Upper lobe of right lung (tissue), 1 donor: ENCODE data around the gene CHCHD3. TPM values are rescaled to one million over a fixed set of nuclear protein-coding genes. Genes with fewer than 3 reads are reported as not detected.
"Not testable (repeated sequence)": the region's sequence is repeated elsewhere in the genome, so short reads cannot be mapped to it uniquely, and the experiment has no call there.

ENCODE experiments used
- ATAC-seq: fragments of 200-7000 bp; cut with Tn5 transposase; one replicate; pipeline ENCODE4 v1.9.1; 2020; ENCODE audit warnings: mild to moderate bottlenecking, moderate library complexity
- DNase-seq: peaks from one replicate; pipeline ENCODE4 v3.0.0-alpha.2; 2020
- H3K27ac ChIP-seq: fragments of 200-600 bp; one replicate; pipeline ENCODE4 v1.8.0; 2022
- H3K27me3 ChIP-seq: fragments of 200-600 bp; one replicate; pipeline ENCODE4 v1.8.0; 2022; ENCODE audit warnings: mild to moderate bottlenecking
- H3K36me3 ChIP-seq: fragments of 200-600 bp; one replicate; pipeline ENCODE4 v1.8.0; 2022
- H3K4me1 ChIP-seq: fragments of 200-600 bp; one replicate; pipeline ENCODE4 v1.8.0; 2022
- H3K4me3 ChIP-seq: fragments of 200-600 bp; one replicate; pipeline ENCODE4 v1.8.0; 2022; ENCODE audit warnings: mild to moderate bottlenecking
- H3K9me3 ChIP-seq: fragments of 200-600 bp; one replicate; pipeline ENCODE4 v1.8.0; 2022
- intact Hi-C: fragments of 100-400 bp; cut with DNase I; formaldehyde crosslinking; loops from one replicate; pipeline ENCODE4 v1.11.0; 2022
- total RNA-seq: library from RNA; stranded (reverse); fragmentation: NEBNext Ultra II Directional; extraction: Animal tissue kit (Norgen Biotek cat#: 25700); gene quantifications from one replicate; pipeline ENCODE4 v1.2.1, GENCODE V29; 2021
- TF ChIP-seq, protein P1 (sequence below): fragments of 200-600 bp; IDR thresholded peaks from one replicate; pipeline ENCODE4 v1.8.0; 2022; ENCODE audit warnings: antibody characterized with exemption
- donor health status: DM: no; HTN: yes; CAD: no; lungs with severe emphysema.

CHCHD3 gene
- total RNA-seq, 1 donor from 2014 or later: 43.0 TPM

DNA sequence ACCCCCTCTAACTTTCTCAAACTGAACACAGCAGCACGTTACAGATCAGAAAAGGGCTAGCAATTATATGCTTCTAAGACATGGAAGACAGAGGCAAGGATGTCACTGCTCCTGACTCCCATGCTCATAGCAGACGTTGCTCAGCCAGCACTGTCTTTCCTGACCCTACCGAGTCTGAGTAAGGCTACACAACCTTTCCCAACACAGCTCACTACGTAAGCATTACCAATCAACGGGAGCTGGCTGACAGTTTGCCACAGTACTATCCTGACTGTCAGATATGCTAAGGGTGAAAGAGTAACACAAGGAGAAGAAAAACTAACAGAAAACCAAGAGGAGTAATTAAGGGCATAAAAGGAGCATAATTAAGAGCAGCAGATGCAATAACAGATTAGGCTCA, 171.2 kb downstream of the CHCHD3 start:
- Histone ChIP-seq H3K4me3 (no peak overlapping the region), H3K27me3 (no peaks in the 10 kb centered on the region), H3K27ac (no peak overlapping the region), H3K9me3 (no peaks in the 10 kb centered on the region), H3K4me1 (no peaks in the 10 kb centered on the region), H3K36me3 (no peaks in the 10 kb centered on the region)
- intact Hi-C loops: no loop called here
- TF ChIP-seq, protein P1, sequence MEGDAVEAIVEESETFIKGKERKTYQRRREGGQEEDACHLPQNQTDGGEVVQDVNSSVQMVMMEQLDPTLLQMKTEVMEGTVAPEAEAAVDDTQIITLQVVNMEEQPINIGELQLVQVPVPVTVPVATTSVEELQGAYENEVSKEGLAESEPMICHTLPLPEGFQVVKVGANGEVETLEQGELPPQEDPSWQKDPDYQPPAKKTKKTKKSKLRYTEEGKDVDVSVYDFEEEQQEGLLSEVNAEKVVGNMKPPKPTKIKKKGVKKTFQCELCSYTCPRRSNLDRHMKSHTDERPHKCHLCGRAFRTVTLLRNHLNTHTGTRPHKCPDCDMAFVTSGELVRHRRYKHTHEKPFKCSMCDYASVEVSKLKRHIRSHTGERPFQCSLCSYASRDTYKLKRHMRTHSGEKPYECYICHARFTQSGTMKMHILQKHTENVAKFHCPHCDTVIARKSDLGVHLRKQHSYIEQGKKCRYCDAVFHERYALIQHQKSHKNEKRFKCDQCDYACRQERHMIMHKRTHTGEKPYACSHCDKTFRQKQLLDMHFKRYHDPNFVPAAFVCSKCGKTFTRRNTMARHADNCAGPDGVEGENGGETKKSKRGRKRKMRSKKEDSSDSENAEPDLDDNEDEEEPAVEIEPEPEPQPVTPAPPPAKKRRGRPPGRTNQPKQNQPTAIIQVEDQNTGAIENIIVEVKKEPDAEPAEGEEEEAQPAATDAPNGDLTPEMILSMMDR: no peak
- DNase-seq: no peak
- no peak for ATAC-seq

DNA sequence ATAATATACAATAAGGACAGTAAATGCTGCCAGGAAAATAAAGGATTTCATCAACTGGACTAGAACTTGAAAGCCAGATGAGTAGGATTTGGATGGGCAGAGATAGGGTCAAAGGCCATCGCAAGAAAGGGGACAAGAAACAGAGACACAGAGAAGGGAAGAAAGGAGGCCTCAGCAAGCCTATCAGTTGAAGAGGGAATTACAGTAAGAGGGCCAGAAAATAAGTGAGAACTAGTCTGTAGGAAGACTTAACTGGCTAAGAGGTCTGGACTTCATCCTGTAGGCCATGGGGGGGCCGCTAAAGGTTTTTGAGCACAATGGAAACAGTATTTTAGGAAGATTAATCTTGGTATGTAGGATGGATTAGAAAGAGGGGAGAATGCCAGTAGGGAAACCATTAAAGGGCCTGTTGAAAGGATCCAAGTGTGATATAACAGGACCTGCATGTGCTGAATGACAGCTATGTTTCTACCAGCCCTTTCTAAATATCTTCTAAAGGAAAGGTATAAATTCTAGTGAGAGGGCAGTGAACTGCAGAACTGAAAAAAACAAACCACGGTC, 174.4 kb downstream of the CHCHD3 start:
- Histone ChIP-seq H3K4me3 (no peak overlapping the region), H3K27me3 (no peaks in the 10 kb centered on the region), H3K4me1 (no peaks in the 10 kb centered on the region), H3K36me3 (no peaks in the 10 kb centered on the region), H3K9me3 (no peaks in the 10 kb centered on the region), H3K27ac (no peak overlapping the region)
- DNase-seq (no peak), ATAC-seq (no peak)
- TF ChIP-seq, protein P1: no peak
- intact Hi-C loops: no loop called here

DNA sequence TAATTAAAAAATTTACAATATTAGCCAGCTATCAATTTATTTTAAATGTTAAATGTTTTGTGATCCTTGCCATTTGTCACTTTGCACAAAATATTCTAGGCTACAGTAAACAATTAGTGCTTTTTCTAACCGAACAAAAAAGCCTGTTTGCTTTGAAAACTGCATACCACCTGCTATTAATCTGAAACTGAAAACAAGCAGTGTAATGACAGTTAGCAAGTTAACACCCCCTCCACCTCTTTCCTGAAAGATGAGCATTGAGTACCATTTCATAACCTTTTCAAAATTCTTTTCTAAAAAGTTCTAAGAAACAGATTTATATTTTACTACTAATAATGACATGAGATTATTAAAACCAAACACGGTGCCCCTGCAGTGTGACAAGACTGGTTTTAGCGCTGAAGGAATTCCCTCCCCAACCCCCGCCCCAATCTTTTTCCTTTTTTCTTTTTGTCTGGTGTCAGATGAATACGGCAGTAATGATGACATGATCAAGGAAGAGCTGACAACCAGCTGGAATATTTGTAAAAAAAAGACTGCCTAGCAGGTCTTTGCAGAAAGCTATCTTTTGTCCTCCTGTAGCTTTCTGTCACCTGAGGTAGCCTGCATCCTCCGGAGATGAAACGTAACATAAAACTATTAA, 175.6 kb downstream of the CHCHD3 start:
- intact Hi-C loops: no loop called here
- H3K27ac ChIP-seq: no peak overlapping the region
- ATAC-seq (no peak), DNase-seq (no peak)
- H3K4me3 ChIP-seq: no peak overlapping the region
- H3K4me1 ChIP-seq: no peaks in the 10 kb centered on the region
- H3K9me3 ChIP-seq: no peaks in the 10 kb centered on the region
- TF ChIP-seq, protein P1: no peak
- H3K27me3 ChIP-seq: no peaks in the 10 kb centered on the region
- H3K36me3 ChIP-seq: no peaks in the 10 kb centered on the region

DNA sequence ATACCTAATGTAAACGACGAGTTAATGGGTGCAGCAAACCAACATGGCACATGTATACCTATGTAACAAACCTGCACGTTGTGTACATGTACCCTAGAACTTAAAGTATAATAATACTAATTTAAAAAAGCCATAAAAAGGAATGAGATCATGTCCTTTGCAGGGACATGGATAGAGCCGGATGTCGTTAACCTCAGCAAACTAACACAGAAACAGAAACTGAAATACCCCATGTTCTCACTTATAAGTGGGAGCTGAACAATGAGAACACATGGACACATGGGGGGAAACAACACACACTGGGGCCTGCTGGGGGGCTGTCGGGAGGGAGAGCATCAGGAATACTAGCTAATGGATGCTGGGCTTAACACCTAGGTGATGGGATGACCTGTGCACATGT, 176.8 kb downstream of the CHCHD3 start:
- H3K27ac ChIP-seq, H3K4me3 ChIP-seq, H3K27me3 ChIP-seq, intact Hi-C loops, H3K9me3 ChIP-seq, H3K4me1 ChIP-seq, ATAC-seq, DNase-seq, H3K36me3 ChIP-seq: not testable (repeated sequence)

DNA sequence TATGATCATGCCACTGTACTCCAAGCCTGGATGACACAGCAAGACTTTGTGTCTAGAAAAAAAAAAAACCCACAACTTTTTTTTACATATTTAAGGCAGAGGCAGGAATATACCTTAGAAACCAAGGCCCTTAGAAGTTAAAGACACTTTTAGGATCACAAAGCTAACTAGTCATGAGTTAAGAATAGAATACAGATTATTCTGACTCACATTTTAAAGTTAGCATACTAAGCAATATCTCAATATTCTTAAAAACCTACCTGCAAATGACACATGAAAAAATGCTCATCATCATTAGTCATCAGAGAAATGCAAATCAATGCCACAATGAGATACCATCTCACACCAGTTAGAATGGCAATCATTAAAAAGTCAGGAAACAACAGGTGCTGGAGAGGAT, 177.7 kb downstream of the CHCHD3 start:
- Histone ChIP-seq H3K36me3 (no peaks in the 10 kb centered on the region), H3K27me3 (no peaks in the 10 kb centered on the region), H3K27ac (no peak overlapping the region), H3K4me3 (no peak overlapping the region), H3K4me1 (no peaks in the 10 kb centered on the region), H3K9me3 (no peaks in the 10 kb centered on the region)
- ATAC-seq (no peak), DNase-seq (no peak)
- TF ChIP-seq, protein P1: no peak
- intact Hi-C loops: no loop called here

DNA sequence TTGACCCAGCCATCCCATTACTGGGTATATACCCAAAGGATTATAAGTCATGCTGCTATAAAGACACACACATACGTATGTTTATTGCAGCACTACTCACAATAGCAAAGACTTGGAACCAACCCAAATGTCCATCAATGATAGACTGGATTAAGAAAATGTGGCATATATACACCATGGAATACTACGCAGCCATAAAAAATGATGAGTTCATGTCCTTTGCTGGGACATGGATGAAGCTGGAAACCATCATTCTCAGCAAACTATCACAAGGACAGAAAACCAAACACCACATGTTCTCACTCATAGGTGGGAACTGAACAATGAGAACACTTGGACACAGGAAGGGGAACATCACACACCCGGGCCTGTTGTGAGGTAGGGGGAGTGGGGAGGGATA, 179.6 kb downstream of the CHCHD3 start:
- intact Hi-C loops: not testable (repeated sequence)

DNA sequence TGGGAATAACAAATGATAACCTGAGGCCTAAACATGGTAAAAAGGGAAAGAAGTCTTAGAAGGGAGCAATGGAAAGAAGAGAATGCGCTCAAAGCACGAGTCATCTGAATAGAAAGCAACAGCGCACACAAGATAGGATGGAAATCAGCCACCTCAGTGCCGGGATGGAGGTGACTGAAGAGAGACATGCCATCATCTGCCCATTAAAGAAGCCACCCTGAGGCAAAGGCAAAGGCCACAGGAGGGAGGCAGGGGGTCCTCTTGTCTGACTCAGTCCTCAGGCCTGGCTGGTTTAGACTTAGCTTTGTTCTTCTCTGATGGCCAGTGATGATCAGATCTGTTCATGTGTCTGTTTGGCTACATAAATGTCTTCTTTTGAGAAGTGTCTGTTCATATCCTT, 180.6 kb downstream of the CHCHD3 start:
- H3K4me3 ChIP-seq: no peak overlapping the region
- no peaks in the 10 kb centered on the region for H3K4me1 ChIP-seq
- intact Hi-C loops: no loop called here
- no peaks in the 10 kb centered on the region for H3K27me3 ChIP-seq
- no peak for ATAC-seq
- no peak for DNase-seq
- H3K9me3 ChIP-seq: no peaks in the 10 kb centered on the region
- TF ChIP-seq, protein P1: no peak
- H3K36me3 ChIP-seq: no peaks in the 10 kb centered on the region
- no peak overlapping the region for H3K27ac ChIP-seq

More for the DNA sequence above, 179.6 kb downstream of the CHCHD3 start:
- H3K4me1 ChIP-seq, ATAC-seq, H3K27ac ChIP-seq, H3K4me3 ChIP-seq, DNase-seq, H3K36me3 ChIP-seq, H3K9me3 ChIP-seq, H3K27me3 ChIP-seq: not testable (repeated sequence)
